ENCODE data around the gene RWDD4.

Gene RWDD4

DNA sequence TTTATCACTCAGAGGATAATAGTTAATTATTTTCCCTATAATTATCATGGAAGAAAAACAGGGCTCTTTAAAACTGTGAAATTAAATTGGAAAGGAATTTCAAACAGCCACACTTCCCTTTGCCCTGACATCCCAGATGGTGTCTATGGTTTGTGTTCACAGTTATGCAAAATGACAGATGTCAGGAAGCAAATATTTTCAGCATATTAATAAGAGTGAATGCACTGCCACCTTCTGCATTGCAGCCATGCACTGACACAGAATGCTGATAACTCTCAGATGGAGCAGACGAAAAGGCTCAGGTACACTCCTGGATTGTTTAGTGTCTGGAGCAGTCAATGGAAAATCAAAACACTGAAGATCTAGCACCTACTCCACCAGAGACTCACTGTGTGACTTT is 57.6 kb downstream of the RWDD4 start:
- no peak for DNase-seq (ENCODE audit: low read depth in 1 of 2, low spot score in 1 of 2)

DNA sequence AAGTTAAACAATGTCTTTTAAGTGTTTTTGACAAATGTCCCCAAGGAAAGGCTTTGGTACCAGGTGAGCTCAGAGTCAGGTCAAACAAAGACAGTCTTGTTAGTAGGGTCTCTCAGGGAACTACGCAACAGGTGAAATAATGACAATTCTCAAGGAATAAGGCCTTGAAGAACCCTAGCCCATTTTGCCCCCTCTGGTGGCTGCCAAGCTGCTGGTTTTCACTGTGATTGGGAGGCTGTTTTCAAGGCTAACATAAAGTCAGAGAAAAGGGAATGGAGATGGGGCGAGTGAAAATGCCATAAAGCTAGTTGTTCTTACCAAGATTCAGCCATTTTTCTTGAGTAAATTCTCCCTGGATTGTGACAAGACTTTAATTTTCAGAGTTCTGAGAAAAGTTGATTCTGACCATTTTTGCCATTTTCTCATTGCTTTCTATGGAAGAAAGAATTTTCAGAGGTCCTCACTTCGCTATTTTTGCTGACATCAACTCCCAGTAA is 58.7 kb downstream of the RWDD4 start:
- no peak for DNase-seq (ENCODE audit: low read depth in 1 of 2, low spot score in 1 of 2)

DNA sequence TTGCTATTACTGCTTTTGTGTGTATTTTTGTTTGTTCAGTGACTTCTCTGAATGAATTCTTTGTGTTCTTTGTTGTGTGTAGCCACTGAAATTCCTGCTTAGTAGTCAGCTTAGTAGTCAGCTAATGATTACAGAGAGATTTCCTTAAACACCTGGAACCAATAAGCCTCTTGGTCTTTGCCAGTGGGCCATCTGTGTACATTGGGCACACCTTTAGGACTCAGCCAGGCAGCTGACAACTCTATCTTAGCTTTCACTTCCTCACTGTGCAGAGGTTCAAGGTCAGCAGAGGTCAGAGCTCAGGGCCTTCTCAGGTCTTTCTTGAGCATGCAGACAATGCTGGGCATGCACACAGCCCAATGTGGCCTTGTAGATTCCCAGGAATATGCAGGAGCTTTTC is 59.3 kb downstream of the RWDD4 start:
- no peak for DNase-seq (ENCODE audit: low read depth in 1 of 2, low spot score in 1 of 2)

DNA sequence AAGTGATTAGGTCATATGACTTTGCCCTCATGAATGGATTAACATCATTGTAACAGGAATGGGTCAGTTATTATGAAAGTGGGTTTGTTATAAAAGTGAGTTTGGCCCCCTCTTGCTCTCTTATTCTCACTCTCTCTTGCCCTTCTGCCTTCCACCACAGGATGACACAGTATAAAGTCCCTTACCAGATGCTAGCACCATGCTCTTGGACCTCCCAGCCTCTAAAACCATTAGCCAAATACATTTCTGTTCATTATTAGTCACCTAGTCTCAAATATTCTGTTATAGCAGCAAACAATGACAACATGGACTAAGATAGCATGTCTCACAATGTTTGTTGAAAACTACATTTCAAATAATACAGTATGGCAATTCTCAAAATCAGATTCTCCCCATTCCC is 59.7 kb downstream of the RWDD4 start:
- no peak for DNase-seq (ENCODE audit: low read depth in 1 of 2, low spot score in 1 of 2)

DNA sequence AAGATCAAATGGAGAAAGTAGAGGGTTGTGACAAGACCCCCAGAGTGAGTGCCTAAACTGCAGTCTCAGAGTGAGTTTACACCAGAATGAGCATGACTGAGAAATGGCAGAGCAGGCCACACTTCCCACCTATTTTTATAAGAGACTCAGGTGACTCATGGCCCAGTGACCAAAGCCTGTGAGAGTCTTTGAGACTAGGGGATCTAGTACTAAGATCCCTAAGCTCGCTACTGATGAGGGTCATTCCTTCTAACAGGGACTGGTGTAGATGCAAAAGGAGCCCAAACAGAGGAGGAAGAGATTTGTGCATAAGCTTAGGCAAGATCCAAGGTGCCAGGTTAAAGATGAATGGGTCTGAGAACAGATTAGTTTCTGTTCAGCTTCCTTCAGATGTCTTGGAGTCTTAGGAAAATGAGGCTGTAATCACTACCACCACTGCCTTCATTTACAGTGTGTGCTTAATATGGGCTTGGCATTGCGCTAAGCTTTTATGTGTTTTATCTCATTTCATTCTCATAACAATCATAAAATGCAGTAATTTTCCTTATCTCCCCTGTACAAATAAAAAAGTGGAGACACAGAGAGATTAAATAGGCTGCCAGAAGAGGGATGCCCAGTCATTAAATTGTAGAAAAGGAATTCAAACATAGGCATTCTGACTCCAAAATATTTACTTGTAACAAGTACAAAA is 62.8 kb downstream of the RWDD4 start:
- no peak for DNase-seq (ENCODE audit: low read depth in 1 of 2, low spot score in 1 of 2)

DNA sequence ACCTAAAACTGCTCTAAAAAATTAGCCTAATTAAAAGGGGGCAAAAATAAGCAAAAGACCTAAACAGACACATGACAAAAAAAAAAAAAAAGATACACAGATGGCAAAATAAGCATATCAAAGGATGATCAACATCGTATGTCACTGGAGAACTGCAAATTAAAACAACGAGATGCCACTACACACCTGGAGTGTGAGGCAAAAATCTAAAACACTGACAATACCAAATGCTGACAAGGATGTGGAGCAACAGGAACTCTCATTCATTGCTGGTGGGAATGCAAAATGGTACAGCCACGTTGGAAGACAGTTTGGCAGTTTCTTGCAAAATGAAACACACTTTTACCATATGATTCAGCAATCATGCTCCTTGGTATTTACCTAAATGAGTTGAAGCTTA is 64.2 kb downstream of the RWDD4 start:
- no peak for DNase-seq (ENCODE audit: low read depth in 1 of 2, low spot score in 1 of 2)

DNA sequence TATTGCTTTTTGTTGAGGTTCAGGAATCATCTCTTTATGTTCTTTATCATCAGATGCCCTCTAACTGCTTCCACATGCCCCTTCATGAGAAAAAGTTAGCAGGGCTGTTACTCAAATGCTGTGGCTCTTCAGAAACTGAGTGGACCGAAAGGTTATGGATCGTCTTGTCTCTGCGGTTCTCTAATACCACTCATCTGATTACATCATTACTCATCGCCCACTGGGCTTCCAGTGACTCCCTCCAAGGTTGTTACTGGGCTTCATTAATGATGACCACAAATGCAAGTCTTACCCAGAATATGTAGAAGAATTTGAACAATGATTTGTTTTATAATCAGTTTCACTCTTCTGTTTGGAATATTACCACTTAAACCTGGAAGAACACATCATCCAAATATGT is 67.7 kb downstream of the RWDD4 start:
- DNase-seq (ENCODE audit: low read depth in 1 of 2, low spot score in 1 of 2): no peak
